ENCODE results near the gene COL27A1. TPM values are rescaled to one million over a fixed set of nuclear protein-coding genes. Genes with fewer than 3 reads are reported as not detected.

Gene COL27A1
- total RNA-seq, 3 donors from 2014 or later: 3.1 to 13.6 (median 4.0) TPM

DNA sequence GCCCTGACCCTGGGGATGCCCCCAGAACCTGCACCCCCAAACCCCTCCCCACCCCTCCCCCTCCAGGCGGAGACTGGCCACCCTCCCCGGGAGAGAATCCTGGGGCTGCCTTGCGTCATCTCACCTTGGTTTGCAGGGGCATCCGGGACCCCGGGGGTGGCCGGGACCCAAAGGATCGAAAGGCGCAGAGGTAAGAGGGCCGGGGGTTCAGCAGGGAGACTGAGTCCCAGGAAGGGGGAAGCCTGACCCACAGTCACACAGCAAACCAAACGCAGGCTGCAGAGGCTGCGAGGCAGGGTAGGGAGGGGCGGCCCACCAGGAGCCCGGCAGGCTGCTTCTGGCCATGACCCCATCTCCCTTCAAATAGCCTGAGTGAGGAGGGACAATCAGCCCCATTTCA lies 133.8 kb downstream of the COL27A1 start:
- no peak for ATAC-seq
- no peaks in the 10 kb centered on the region for H3K9me3 ChIP-seq
- no peaks in the 10 kb centered on the region for H3K36me3 ChIP-seq (ENCODE audit: low read depth)
- no peaks in the 10 kb centered on the region for H3K4me1 ChIP-seq (ENCODE audit: low read depth)
- DNase-seq: peak in 1 of 3 donors; percentile 38
- H3K4me3 ChIP-seq: no peak overlapping the region
- intact Hi-C loops (cut with DNase I, micrococcal nuclease): loop anchor here in 1 of 2 donors (5.0 kb wide), 1 partner anchor 137 kb away; no protein-coding TSS in a partner anchor
- TF ChIP-seq, protein P1, sequence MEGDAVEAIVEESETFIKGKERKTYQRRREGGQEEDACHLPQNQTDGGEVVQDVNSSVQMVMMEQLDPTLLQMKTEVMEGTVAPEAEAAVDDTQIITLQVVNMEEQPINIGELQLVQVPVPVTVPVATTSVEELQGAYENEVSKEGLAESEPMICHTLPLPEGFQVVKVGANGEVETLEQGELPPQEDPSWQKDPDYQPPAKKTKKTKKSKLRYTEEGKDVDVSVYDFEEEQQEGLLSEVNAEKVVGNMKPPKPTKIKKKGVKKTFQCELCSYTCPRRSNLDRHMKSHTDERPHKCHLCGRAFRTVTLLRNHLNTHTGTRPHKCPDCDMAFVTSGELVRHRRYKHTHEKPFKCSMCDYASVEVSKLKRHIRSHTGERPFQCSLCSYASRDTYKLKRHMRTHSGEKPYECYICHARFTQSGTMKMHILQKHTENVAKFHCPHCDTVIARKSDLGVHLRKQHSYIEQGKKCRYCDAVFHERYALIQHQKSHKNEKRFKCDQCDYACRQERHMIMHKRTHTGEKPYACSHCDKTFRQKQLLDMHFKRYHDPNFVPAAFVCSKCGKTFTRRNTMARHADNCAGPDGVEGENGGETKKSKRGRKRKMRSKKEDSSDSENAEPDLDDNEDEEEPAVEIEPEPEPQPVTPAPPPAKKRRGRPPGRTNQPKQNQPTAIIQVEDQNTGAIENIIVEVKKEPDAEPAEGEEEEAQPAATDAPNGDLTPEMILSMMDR (IDR thresholded peaks at IDR 0.05): no peak

DNA sequence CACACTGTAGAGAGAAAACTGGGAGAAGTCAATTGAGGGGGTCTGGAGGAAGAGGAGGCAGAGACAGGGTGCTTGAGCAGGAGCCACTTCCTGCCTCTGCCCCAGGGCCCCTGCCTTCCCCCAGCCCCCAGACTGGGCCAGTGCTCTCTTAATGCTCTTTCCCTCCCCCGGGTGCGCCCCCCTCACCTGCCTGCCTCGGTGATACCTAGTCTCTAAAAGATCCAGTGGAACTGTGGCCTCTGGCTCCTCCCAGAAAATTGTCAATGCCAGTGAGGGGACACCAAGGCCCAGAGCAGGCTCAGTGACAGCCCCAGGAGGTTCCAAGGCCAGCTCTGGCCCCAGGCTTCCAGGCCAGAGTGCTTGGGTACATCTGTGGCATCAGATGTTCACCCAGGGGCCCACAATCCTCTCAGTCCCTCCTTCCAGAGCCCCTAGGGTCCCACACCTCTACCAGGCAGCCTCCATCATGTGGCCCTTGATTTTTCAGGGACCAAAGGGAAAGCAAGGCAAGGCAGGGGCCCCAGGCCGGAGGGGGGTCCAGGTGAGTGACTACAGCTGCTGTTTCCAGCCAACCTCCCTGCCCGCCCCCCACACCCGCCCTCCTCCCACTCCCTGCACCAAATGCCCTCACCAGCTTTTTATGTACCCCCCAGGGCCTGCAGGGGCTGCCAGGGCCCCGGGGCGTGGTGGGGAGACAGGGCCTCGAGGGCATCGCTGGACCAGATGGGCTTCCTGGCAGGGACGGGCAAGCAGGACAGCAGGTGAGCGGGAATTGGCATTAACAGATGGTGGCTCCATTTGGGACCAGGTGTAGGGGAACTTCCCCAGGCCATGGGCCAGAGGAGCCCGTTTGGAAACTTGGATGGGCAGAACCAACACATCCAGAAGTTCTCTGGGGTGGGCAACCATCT lies 134.5 kb downstream of the COL27A1 start:
- intact Hi-C loops (cut with DNase I, micrococcal nuclease): loop anchor here (5.0 to 10.0 kb wide), 5 partner anchors 133 to 485 kb away; partner anchors contain the start of gene COL27A1 (in 1 of the 2)
- no peak overlapping the region for H3K4me3 ChIP-seq
- H3K36me3 ChIP-seq (ENCODE audit: low read depth): no peaks in the 10 kb centered on the region
- no peaks in the 10 kb centered on the region for H3K4me1 ChIP-seq (ENCODE audit: low read depth)
- H3K9me3 ChIP-seq: peaks cover 3% of the 10 kb centered on the region
- ATAC-seq (no peak), DNase-seq (peak in 1 of 3 donors; percentile 29)
- TF ChIP-seq, protein P1 (IDR thresholded peaks at IDR 0.05): no peak

DNA sequence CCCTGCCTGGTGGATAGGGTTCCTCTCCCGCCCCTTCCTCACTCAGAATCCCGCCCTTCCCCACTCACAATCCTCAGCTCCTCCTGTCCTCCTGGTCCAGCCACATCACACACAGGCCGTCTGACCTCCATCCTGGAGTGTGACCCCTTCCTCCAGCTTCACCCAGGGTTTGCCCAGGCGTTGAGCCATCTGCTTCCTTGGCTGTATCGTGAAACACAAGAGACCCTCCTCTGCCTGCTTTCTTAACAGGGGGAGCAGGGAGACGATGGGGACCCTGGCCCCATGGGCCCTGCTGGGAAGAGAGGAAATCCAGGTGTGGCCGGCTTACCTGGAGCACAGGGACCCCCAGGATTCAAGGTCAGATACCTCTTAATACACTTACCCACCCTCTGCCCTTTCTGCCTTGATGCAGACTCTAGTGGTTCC lies 135.2 kb downstream of the COL27A1 start:
- ATAC-seq: peak; percentile 6
- TF ChIP-seq, protein P1 (IDR thresholded peaks at IDR 0.05): no peak
- peaks cover 5% of the 10 kb centered on the region for H3K9me3 ChIP-seq
- H3K4me1 ChIP-seq (ENCODE audit: low read depth): no peaks in the 10 kb centered on the region
- no peak overlapping the region for H3K4me3 ChIP-seq
- DNase-seq: peak in 1 of 3 donors; percentile 25
- H3K36me3 ChIP-seq (ENCODE audit: low read depth): no peaks in the 10 kb centered on the region
- intact Hi-C loops (cut with DNase I, micrococcal nuclease): loop anchor here (5.0 to 10.0 kb wide), 4 partner anchors 133 to 486 kb away; partner anchors contain the start of gene COL27A1 (in 1 of the 2)

DNA sequence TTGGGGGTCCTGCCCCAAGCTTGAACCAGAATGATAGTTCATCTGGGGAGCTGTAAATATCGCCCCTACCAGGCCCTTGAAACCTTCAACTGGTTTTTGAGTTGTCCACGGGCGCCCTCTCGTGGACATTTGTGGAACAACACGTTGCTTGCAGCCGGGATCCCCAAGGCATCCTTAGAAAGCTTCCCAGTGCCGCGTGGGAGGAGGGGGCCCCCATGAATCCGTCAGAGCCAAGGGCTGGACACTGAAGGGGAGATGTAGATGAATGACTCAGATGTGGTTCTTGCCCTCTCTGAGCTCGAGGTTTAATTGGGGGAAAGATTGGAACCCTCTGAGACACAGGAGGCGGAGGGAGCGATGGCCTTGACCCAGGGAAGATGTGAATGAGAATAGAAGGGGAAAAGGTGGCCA lies 135.7 kb downstream of the COL27A1 start:
- no peaks in the 10 kb centered on the region for H3K36me3 ChIP-seq (ENCODE audit: low read depth)
- ATAC-seq (peak; percentile 75), DNase-seq (peak in 2 of 3 donors; percentile 82 to 84)
- no peak overlapping the region for H3K4me3 ChIP-seq
- intact Hi-C loops (cut with DNase I, micrococcal nuclease): loop anchor here (5.0 to 10.0 kb wide), 4 partner anchors 134 to 486 kb away; partner anchors contain the start of gene COL27A1 (in 1 of the 2)
- H3K4me1 ChIP-seq (ENCODE audit: low read depth): no peaks in the 10 kb centered on the region
- TF ChIP-seq, protein P1 (IDR thresholded peaks at IDR 0.05): peak; percentile 87
- peaks cover 6% of the 10 kb centered on the region for H3K9me3 ChIP-seq

DNA sequence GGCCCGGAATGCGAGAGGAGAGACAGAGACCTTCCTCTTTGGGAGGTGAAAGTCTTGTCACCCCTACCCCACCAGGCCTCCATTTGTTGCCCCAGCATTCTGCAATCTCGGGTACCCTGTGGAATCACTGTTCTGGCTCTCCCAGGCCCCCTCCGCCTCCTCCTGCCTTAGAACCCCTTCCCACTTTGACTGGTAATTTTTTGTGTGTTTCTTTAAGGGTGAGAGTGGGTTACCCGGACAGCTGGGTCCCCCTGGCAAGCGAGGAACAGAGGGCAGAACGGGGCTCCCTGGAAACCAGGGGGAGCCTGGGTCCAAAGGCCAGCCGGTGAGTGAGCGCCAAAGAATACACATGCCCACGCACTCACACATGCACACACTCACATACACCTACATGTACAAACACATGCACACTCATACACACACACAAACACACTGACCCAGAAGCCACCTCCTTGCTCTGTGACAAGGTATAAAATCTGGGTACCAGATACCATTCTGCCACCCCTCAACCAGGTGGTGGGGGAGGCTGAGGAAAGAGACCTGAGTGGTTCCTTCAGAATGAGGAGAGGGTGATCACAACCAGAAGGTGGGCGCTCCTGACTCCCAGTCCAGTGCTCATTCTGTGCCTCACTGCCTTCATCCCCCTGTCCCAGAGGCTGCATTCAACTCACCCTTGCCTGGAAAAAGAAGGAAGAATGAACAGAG lies 136.7 kb downstream of the COL27A1 start:
- H3K36me3 ChIP-seq (ENCODE audit: low read depth): no peaks in the 10 kb centered on the region
- no peaks in the 10 kb centered on the region for H3K4me1 ChIP-seq (ENCODE audit: low read depth)
- H3K9me3 ChIP-seq: peaks cover 6% of the 10 kb centered on the region
- H3K4me3 ChIP-seq: no peak overlapping the region
- DNase-seq (no peak), ATAC-seq (no peak)
- TF ChIP-seq, protein P1 (IDR thresholded peaks at IDR 0.05): no peak
- intact Hi-C loops (cut with DNase I, micrococcal nuclease): loop anchor here (5.0 to 10.0 kb wide), 4 partner anchors 135 to 487 kb away; partner anchors contain the start of gene COL27A1 (in 1 of the 2)
